ENCODE data around the gene STRADA. TPM values are rescaled to one million over a fixed set of nuclear protein-coding genes. Genes with fewer than 3 reads are reported as not detected.

The STRADA gene
- total and polyA plus RNA-seq, 2 experiments from 2014 or later: 18.0 to 28.8 TPM

GRCh38 chr17:63786117-63786516 lies 44.5 kb upstream of the STRADA start (continued):
- TF ChIP-seq CTCF (conservative IDR thresholded peaks at IDR 0.05; ENCODE audit: low read depth in 2 of 2) (no peak), EZH2 (IDR thresholded peaks at IDR 0.05; ENCODE audit: low read depth, unreplicated experiment) (no peak)

- ATAC-seq: no peak
Observed at GRCh38 chr17:63785556-63785955, 44.0 kb upstream of the STRADA start.

GRCh38 chr17:63783522-63783921 lies 41.9 kb upstream of the STRADA start:
- H3K9me2 ChIP-seq (ENCODE audit: insufficient read depth): no peaks in the 10 kb centered on the region
- DNase-seq (ENCODE audit: low spot score): no peak
- H4K20me1 ChIP-seq (replicated peaks; ENCODE audit: insufficient read depth): peaks cover 79% of the 10 kb centered on the region
- ATAC-seq: no peak
- H3K36me3 Mint-ChIP-seq (ENCODE audit: low read depth): peaks cover 52% of the 10 kb centered on the region
- H3K27me3 Mint-ChIP-seq (ENCODE audit: insufficient read depth, low read depth, poor library complexity): no peaks in the 10 kb centered on the region
- H3K36me3 ChIP-seq (ENCODE audit: insufficient read depth): peaks cover 24% of the 10 kb centered on the region
- H3K79me2 ChIP-seq (replicated peaks; ENCODE audit: insufficient read depth): peaks cover 100% of the 10 kb centered on the region
- no peak overlapping the region for H3K4me3 Mint-ChIP-seq
- H3K4me1 ChIP-seq (ENCODE audit: insufficient read depth): no peaks in the 10 kb centered on the region
- no peak overlapping the region for H3K4me2 ChIP-seq
- H3K27ac ChIP-seq (ENCODE audit: low read depth): no peak overlapping the region
- H3K27ac Mint-ChIP-seq: no peak overlapping the region
- H2AFZ ChIP-seq: no peak overlapping the region
- no peaks in the 10 kb centered on the region; the same call in 2 of the 3 replicates for H3K9me3 Mint-ChIP-seq
- no peak overlapping the region for H3K4me3 ChIP-seq
- H3K4me1 Mint-ChIP-seq: peaks cover 8% of the 10 kb centered on the region; the same call in 2 of the 3 replicates
- 0 out of 2 replicates have a peak, but pooled peaks cover 6% of the 10 kb centered on the region for H3F3A ChIP-seq (replicated peaks; ENCODE audit: low read depth)
- no peaks in the 10 kb centered on the region for H3K27me3 ChIP-seq (ENCODE audit: insufficient read depth)
- no peak for TF ChIP-seq JUNB (IDR thresholded peaks at IDR 0.05; ENCODE audit: unreplicated experiment)
- TF ChIP-seq NANOG (IDR thresholded peaks at IDR 0.05; ENCODE audit: borderline replicate concordance): no peak
- no peak for TF ChIP-seq EZH2 (IDR thresholded peaks at IDR 0.05; ENCODE audit: low read depth, unreplicated experiment)
- TF ChIP-seq REST (IDR thresholded peaks at IDR 0.05; ENCODE audit: unreplicated experiment): no peak
- TF ChIP-seq ZNF331 (CRISPR knock-in tag; IDR thresholded peaks at IDR 0.05; ENCODE audit: low read depth): no peak
- no peak for TF ChIP-seq POLR2AphosphoS5 (IDR thresholded peaks at IDR 0.05; ENCODE audit: low read depth)
- no peak for TF ChIP-seq ZNF114 (CRISPR knock-in tag; IDR thresholded peaks at IDR 0.05)
- TF ChIP-seq STAT1 (IDR thresholded peaks at IDR 0.05; ENCODE audit: unreplicated experiment): no peak
- no peak for TF ChIP-seq EZH2phosphoT487 (IDR thresholded peaks at IDR 0.05; ENCODE audit: unreplicated experiment)

More at GRCh38 chr17:63785556-63785955, 44.0 kb upstream of the STRADA start:
- H3K4me1 Mint-ChIP-seq: peaks cover 3% of the 10 kb centered on the region; the same call in 1 of the 3 replicates
- H2AFZ ChIP-seq: no peak overlapping the region
- 0 out of 2 replicates have a peak, but pooled peaks cover 6% of the 10 kb centered on the region for H3F3A ChIP-seq (replicated peaks; ENCODE audit: low read depth)
- H3K27ac Mint-ChIP-seq: no peak overlapping the region
- TF ChIP-seq POLR2AphosphoS5 (IDR thresholded peaks at IDR 0.05; ENCODE audit: low read depth) (no peak), NANOG (IDR thresholded peaks at IDR 0.05; ENCODE audit: borderline replicate concordance) (no peak), EZH2phosphoT487 (IDR thresholded peaks at IDR 0.05; ENCODE audit: unreplicated experiment) (no peak), ETS1 (IDR thresholded peaks at IDR 0.05) (no peak)
- no peaks in the 10 kb centered on the region for H3K27me3 ChIP-seq (ENCODE audit: insufficient read depth)
- H3K36me3 Mint-ChIP-seq (ENCODE audit: low read depth): peaks cover 50% of the 10 kb centered on the region
- no peak overlapping the region for H3K27ac ChIP-seq (ENCODE audit: low read depth)
- H3K9me2 ChIP-seq (ENCODE audit: insufficient read depth): no peaks in the 10 kb centered on the region
- no peak overlapping the region for H3K4me3 Mint-ChIP-seq
- peaks cover 37% of the 10 kb centered on the region for H3K36me3 ChIP-seq (ENCODE audit: insufficient read depth)
- no peak overlapping the region for H3K4me3 ChIP-seq
- peaks cover 69% of the 10 kb centered on the region for H4K20me1 ChIP-seq (replicated peaks; ENCODE audit: insufficient read depth)
- H3K27me3 Mint-ChIP-seq (ENCODE audit: insufficient read depth, low read depth, poor library complexity): no peaks in the 10 kb centered on the region
- H3K4me1 ChIP-seq (ENCODE audit: insufficient read depth): no peaks in the 10 kb centered on the region
- H3K9me3 Mint-ChIP-seq: no peaks in the 10 kb centered on the region; the same call in 2 of the 3 replicates
- H3K4me2 ChIP-seq: no peak overlapping the region
- peaks cover 100% of the 10 kb centered on the region for H3K79me2 ChIP-seq (replicated peaks; ENCODE audit: insufficient read depth)
- no peak for DNase-seq (ENCODE audit: low spot score)
